DMS53 treated with DMSO at 0.1 percent for 48 hours (cell line): ENCODE measurements around the gene ARAP1.

Experiments used
- DNase-seq: peaks from one replicate; lab custom pipeline; 2025; ENCODE audit not compliant: unreplicated experiment; lab: John Stamatoyannopoulos, UW

ARAP1 gene

GRCh38 chr11:72764503-72764902 lies 12.3 kb upstream of the ARAP1 start:
- DNase-seq, result peak; percentile 68

GRCh38 chr11:72763823-72764222 lies 11.6 kb upstream of the ARAP1 start:
- DNase-seq, result no peak

- no peak for DNase-seq
Measured at GRCh38 chr11:72762641-72763304, 10.6 kb upstream of the ARAP1 start.

- DNase-seq, result no peak
Measured at GRCh38 chr11:72760539-72761405, 8.6 kb upstream of the ARAP1 start.

DNA sequence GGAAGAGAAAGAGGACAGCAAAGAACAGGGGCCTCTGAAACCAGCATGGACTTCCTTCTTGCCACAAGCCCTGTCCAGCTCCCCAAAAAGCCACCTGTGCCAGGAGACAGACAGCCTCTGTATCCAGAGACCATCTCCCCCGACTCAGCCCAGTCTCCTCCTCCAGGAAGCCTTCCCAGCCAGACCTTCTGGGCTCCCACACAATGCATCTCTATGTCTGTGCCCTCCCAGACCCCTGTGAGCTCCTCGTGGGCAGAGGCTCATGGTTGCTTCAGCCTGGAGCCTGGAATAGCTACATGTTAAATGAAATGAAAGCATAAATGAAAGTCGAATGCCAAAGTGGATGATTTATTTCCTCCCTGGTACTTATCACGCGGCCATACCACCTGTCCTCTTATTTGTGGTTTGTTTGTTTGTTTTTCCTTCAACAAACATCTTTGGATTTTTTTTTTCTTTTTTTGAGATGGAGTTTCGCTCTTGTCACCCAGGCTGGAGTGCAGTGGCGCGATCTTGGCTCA lies 7.3 kb upstream of the ARAP1 start:
- DNase-seq, result peak; percentile 84

DNA sequence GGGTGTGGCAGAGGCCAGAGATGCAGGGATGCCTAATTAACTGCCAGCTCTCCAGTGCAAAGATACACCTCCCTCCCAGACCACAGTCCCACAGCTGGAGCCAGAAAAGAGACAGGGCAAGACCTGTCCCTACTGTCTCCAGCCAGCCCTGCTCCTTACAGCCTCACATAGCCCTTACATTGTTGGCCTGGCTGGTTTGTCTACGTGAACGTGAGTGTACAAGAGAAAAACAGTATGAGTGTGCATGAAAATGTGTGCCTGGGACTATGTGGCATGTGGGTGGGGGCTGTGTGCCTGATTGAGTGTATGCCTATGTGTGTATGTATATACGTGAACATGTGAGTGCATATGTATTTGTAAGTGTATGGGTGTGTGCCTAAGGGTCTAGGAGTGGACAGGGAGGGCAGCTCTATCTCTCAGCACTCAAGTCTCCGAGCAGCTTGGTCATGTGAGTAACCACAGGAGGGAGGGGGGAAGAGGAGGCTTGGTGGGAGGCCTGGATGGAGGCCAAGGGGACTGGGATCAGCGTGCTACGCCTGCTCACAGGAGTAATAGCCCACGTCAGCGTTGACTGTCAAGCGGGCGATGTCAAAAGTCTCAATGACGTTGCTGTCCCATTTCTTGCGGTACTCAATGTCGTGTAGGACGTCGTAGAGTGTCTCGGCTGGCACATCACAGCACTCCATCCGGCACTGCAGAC lies 6.6 kb upstream of the ARAP1 start:
- no peak for DNase-seq

- no peak for DNase-seq
Measured at GRCh38 chr11:72758304-72758689, 6.1 kb upstream of the ARAP1 start.

DNA sequence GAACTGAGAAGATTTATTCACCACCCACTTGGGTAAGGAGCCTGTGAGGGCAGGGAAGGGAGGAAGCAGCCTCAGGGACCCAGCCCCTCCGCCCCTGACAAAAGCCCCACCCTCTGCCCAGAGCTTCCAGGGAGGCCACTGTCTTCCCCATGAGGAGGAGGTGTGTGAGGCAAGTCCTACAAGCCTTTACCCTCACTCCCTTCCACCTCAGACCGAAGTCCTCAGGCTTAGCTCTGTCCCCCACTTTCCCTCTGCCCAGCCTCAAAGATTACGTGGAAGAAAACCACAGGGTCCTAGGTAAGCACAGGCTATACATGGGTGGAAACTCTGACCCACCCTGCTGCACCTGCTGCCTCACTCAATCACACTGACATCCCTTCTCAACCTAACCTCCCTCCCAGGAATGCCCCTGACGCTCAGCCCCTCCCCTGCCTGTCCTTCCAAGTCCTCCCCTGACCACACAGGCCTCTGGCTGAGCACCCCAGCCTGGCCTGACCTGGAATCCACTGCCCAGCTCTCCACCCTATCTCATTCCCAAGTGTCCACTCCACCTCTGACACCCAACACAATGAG lies 3.6 kb upstream of the ARAP1 start:
- no peak for DNase-seq

GRCh38 chr11:72754544-72755155 lies 2.4 kb upstream of the ARAP1 start:
- no peak for DNase-seq

- no peak for DNase-seq
Measured at GRCh38 chr11:72754149-72754543, 1.9 kb upstream of the ARAP1 start.

- DNase-seq, result no peak
Measured at GRCh38 chr11:72753341-72754148, 1.3 kb upstream of the ARAP1 start.

DNA sequence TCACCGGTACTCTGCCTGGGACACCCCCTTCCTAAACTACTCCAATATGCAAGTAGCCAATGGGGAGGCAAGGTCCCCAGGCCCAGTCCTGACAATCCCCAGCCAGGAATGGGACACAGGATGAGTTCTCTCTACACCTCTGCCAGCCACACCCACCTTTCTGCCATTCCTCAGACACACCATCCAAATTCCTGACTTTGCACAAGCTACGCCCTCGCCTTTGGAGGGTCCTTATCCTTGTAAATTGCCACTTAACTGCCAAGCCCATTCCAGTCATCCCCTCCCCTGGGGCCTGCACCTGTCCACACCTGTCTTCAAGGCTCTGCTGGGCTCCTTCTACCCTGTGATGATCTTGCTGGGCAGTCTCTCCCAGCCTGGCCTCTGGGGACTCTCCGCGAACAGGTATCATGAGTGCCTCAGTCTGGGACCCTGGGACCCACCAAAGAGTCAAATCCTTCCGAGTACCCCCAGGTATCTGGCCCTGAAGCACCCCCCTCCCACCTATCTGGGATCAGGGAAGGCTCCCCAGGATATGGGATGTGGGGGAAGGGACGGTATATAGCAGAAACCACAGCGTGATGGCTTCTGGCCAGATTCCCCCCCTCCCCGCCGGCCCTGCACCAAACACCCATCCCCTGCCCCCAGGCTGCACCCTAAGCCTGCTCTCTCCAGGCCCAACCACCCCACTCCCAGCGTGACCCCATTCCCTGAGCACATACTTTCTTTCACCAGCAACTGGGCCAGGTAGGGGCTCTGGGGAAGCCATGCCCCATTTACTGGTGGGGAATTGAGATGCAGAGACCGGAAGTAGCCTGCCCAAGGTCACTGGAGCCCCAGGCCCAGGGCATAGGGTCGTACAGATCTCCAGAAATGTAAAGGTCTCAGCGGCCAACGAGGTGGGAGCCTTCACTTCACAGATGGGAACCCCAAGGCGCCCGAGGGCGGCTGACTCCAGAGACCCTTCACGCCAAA lies 806 bp downstream of the ARAP1 start:
- DNase-seq, result no peak

- no peak for DNase-seq
Measured at GRCh38 chr11:72750556-72751115, 1.6 kb downstream of the ARAP1 start.

- DNase-seq, result no peak
Measured at GRCh38 chr11:72750086-72750485, 2.1 kb downstream of the ARAP1 start.

DNA sequence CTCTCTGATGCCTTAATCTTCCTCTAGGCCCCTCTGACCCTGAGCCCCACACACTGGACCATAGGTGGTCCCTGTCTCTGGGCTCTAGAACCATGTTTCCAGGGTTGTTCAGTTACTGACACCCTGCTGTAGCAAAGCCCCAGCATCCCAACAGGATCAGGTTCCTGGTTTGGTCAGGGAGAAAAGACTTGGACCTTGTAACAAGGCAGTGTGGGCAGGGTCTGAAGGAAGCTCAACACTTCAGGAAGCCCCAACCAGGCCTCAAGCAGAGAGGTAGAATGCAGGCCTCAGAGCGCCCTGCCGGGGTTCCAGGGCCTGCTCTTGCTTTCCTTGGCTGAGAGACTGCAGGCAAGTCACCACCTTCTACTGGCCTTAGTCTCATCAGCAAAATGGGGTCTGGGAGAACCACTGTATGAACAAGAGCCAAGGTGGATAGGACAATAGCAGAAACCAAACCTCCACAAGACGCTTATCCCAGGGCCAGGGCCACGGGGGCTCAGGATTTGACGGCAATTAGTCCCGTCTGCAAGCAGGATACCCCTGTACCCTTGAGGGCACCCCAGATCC lies 4.8 kb downstream of the ARAP1 start:
- DNase-seq, result no peak

GRCh38 chr11:72746821-72747220 lies 5.4 kb downstream of the ARAP1 start:
- DNase-seq, result no peak

DNA sequence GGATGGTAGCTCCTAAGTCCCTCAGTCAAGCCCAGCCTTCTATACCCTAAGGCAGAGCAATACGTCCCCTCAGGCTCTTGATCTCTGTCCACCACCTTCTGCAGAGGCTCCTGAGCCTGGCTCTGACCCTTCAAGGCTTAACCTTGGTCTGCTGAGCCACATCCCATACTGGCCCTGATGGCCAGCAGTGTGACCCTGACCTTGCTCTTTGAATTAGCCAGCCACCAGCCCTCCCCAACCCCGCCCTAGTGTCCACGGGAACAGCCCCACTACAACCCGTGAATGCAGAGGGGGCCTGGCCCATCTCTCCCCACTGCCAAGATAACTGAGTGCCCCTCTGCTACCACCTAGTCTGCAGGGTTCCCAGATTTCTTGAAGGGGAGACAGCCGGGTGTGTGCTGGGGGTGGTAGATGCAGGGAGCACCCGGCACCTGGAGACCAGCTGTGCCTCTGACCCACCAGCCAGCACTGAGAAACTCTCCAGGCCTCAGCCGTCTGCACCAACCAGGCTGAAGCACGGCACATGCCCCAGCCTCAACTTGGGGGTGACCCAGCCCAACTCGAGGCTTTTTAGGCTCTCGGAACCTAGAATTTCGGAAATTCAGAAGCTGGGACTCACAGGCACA lies 6.2 kb downstream of the ARAP1 start:
- no peak for DNase-seq

GRCh38 chr11:72745511-72745910 lies 6.7 kb downstream of the ARAP1 start:
- DNase-seq, result no peak
